ENCODE results near the gene MKLN1. TPM values are rescaled to one million over a fixed set of nuclear protein-coding genes. Genes with fewer than 3 reads are reported as not detected.

The MKLN1 gene
- total and polyA plus RNA-seq, 4 donors = 7.1 to 48.4 (median 25.5) TPM

DNA sequence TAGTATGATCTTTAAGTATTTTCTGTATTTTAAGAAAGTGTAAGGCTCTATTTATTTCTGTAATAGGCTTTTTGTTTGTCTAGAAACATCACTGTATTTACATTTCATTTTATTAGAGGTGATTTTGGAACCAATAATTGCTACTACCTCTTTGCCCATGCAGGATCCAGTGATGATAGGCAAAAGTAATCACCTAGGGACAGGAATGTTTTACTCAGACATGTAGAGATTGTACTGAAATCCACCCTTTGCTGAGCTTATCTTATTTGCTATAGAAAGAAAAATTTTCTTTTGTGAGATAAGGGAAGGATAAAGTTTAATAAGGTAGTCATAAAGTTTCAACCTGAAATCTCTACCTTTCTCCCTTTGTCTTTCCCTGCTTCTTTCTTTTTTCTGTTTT, 73.5 kb downstream of the MKLN1 start:
- H3K36me3 ChIP-seq (ENCODE audit: control insufficient read depth in 4 of 4, insufficient read depth in 3 of 4, low read depth in 1 of 4, low read length in 3 of 4) = peaks cover 0 to 6% (median 5%) of the 10 kb centered on the region in 4 donors

DNA sequence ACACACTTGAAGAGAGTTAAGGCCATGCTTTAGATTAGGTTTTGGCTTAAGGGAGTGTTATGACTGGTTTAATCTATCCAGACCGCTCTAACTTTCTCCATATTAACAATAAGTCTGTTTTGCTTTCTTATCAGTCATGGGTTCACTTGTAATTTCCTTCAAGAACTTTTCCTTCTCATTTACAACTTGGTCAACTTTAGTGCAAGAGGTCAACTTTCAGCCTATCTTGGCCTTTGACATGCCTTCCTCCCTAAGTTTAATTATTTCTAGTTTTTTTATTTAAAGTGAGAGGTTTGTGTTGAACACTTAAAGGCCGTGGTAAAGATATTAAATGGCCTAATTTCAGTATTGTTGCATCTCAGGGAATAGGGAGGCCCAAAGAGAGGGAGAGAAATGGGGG, 75.6 kb downstream of the MKLN1 start:
- Histone ChIP-seq H3K4me1 (ENCODE audit: control insufficient read depth in 4 of 4, insufficient read depth in 4 of 4, low read length in 3 of 4) (peaks cover 0 to 11% (median 5%) of the 10 kb centered on the region in 4 donors), H3K9me3 (ENCODE audit: control insufficient read depth in 4 of 4, low read length in 3 of 4) (no peaks in the 10 kb centered on the region), H3K27me3 (ENCODE audit: control insufficient read depth in 4 of 4, insufficient read depth in 4 of 4, low read length in 3 of 4) (no peaks in the 10 kb centered on the region), H3K36me3 (ENCODE audit: control insufficient read depth in 4 of 4, insufficient read depth in 3 of 4, low read depth in 1 of 4, low read length in 3 of 4) (peaks cover 0 to 6% (median 3%) of the 10 kb centered on the region in 4 donors), H3K9ac (ENCODE audit: low read depth in 1 of 2, low read length in 2 of 2) (no peak overlapping the region), H3K4me3 (ENCODE audit: low read depth in 1 of 3, low read length in 3 of 3) (no peak overlapping the region), H3K27ac (ENCODE audit: low read depth in 1 of 2, low read length in 2 of 2) (no peak overlapping the region)
- no peak for DNase-seq (ENCODE audit: low spot score)
- TF ChIP-seq JUND (IDR thresholded peaks at IDR 0.05) = no peak
- TF ChIP-seq RXRA (IDR thresholded peaks at IDR 0.05) = peak in 1 of 2 donors; percentile 31
- TF ChIP-seq NR2F2 (IDR thresholded peaks at IDR 0.05) = peak; percentile 98
- TF ChIP-seq HNF4G (IDR thresholded peaks at IDR 0.05) = no peak
- WGBS = 83% methylated on average over 2 of the region's 2 CpGs

More for the DNA sequence above, 73.5 kb downstream of the MKLN1 start:
- no peak for DNase-seq (ENCODE audit: low spot score)
- Histone ChIP-seq H3K27me3 (ENCODE audit: control insufficient read depth in 4 of 4, insufficient read depth in 4 of 4, low read length in 3 of 4) (no peaks in the 10 kb centered on the region), H3K4me3 (ENCODE audit: low read depth in 1 of 3, low read length in 3 of 3) (no peak overlapping the region), H3K9ac (ENCODE audit: low read depth in 1 of 2, low read length in 2 of 2) (peak overlapping the region in 1 of 2 donors; percentile 70), H3K27ac (ENCODE audit: low read depth in 1 of 2, low read length in 2 of 2) (peak overlapping the region; percentile 64 to 71), H3K9me3 (ENCODE audit: control insufficient read depth in 4 of 4, low read length in 3 of 4) (no peaks in the 10 kb centered on the region), H3K4me1 (ENCODE audit: control insufficient read depth in 4 of 4, insufficient read depth in 4 of 4, low read length in 3 of 4) (peaks cover 0 to 11% (median 5%) of the 10 kb centered on the region in 4 donors)
- TF ChIP-seq YY1 (IDR thresholded peaks at IDR 0.05) = peak; percentile 3
- no peak for TF ChIP-seq FOXA1 (IDR thresholded peaks at IDR 0.05)

DNA sequence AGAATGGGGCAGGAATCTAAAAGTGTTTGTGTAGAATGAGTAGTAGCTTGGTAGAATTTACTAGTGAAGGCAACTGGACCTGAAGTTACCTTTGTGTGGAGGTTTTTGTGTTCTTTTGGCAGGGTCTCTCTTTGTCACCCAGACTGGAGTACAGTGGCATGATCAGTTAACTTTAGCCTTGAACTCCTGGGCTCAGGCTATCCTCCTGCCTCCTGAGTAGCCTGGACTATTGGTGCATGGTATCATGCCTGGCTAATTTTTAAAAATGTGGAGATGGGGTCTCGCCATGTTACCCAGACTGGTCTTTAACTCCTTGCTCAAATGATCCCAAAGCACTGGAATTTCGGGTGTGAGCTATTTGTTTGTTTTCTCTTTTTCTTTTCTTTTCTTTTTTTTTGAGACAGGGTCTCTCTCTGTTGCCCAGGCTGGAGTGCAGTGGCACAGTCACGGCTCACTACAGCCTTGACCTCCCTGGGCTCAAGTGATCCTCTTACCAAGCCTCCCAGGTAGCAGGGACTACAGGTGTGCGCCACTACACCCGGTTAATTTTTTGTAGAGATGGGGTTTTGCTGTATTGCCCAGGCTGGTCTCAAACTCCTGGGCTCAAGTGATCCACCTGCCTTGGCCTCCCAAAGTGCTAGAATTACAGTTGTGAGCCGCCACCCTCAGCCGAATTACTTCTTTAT, 76.7 kb downstream of the MKLN1 start:
- Histone ChIP-seq H3K9me3 (ENCODE audit: control insufficient read depth in 4 of 4, low read length in 3 of 4) (no peaks in the 10 kb centered on the region), H3K27ac (ENCODE audit: low read depth in 1 of 2, low read length in 2 of 2) (no peak overlapping the region), H3K36me3 (ENCODE audit: control insufficient read depth in 4 of 4, insufficient read depth in 3 of 4, low read depth in 1 of 4, low read length in 3 of 4) (peaks cover 0 to 3% (median 3%) of the 10 kb centered on the region in 4 donors), H3K4me3 (ENCODE audit: low read depth in 1 of 3, low read length in 3 of 3) (no peak overlapping the region), H3K27me3 (ENCODE audit: control insufficient read depth in 4 of 4, insufficient read depth in 4 of 4, low read length in 3 of 4) (no peaks in the 10 kb centered on the region), H3K4me1 (ENCODE audit: control insufficient read depth in 4 of 4, insufficient read depth in 4 of 4, low read length in 3 of 4) (peaks cover 0 to 11% (median 5%) of the 10 kb centered on the region in 4 donors), H3K9ac (ENCODE audit: low read depth in 1 of 2, low read length in 2 of 2) (no peak overlapping the region)
- WGBS = 95% methylated on average over 7 of the region's 7 CpGs
- DNase-seq (ENCODE audit: low spot score) = no peak
- TF ChIP-seq, protein P1, sequence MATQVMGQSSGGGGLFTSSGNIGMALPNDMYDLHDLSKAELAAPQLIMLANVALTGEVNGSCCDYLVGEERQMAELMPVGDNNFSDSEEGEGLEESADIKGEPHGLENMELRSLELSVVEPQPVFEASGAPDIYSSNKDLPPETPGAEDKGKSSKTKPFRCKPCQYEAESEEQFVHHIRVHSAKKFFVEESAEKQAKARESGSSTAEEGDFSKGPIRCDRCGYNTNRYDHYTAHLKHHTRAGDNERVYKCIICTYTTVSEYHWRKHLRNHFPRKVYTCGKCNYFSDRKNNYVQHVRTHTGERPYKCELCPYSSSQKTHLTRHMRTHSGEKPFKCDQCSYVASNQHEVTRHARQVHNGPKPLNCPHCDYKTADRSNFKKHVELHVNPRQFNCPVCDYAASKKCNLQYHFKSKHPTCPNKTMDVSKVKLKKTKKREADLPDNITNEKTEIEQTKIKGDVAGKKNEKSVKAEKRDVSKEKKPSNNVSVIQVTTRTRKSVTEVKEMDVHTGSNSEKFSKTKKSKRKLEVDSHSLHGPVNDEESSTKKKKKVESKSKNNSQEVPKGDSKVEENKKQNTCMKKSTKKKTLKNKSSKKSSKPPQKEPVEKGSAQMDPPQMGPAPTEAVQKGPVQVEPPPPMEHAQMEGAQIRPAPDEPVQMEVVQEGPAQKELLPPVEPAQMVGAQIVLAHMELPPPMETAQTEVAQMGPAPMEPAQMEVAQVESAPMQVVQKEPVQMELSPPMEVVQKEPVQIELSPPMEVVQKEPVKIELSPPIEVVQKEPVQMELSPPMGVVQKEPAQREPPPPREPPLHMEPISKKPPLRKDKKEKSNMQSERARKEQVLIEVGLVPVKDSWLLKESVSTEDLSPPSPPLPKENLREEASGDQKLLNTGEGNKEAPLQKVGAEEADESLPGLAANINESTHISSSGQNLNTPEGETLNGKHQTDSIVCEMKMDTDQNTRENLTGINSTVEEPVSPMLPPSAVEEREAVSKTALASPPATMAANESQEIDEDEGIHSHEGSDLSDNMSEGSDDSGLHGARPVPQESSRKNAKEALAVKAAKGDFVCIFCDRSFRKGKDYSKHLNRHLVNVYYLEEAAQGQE (IDR thresholded peaks at IDR 0.05) = no peak
- TF ChIP-seq YY1 (IDR thresholded peaks at IDR 0.05) = no peak
- TF ChIP-seq HNF4A (conservative IDR thresholded peaks at IDR 0.05) = no peak
- TF ChIP-seq FOXA1 (IDR thresholded peaks at IDR 0.05) = no peak
- TF ChIP-seq FOXA2 (IDR thresholded peaks at IDR 0.05) = no peak
- TF ChIP-seq JUND (IDR thresholded peaks at IDR 0.05) = no peak
- TF ChIP-seq EGR1 (IDR thresholded peaks at IDR 0.05; ENCODE audit: low read depth in 2 of 2) = no peak
- no peak for TF ChIP-seq SP1 (IDR thresholded peaks at IDR 0.05)
- no peak for TF ChIP-seq GABPA (IDR thresholded peaks at IDR 0.05 in 1 of 2, conservative IDR thresholded peaks at IDR 0.05 in 1 of 2)
- TF ChIP-seq HNF4G (IDR thresholded peaks at IDR 0.05) = no peak
